ENCODE measurements around the gene APC. TPM values are rescaled to one million over a fixed set of nuclear protein-coding genes. Genes with fewer than 3 reads are reported as not detected.

APC gene
- total and polyA plus RNA-seq, 2 of the 8 experiments (the other 6 are each of a cell fraction or from before 2014, with no cell fraction given), result 6.8 to 41.9 TPM

DNA sequence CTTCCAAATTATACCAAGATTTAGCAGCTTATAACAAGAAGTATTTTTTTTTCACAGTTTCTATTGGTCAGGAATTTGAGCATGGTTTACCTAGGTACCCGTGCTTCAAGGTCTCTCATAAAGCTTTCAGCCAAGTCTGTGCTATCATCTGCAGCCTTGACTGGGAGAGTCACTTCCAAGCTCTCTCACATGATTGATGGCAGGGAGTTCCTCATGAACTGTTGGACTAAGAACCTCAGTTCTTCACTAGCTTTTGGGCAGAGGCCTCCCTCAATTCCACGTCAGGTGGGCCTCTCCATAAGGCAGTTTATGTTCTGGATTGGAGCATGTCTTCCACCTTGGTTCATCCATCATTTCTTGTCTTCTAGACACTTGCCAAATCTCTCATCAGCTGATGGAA is 39.9 kb upstream of the APC start:
- Histone ChIP-seq H4K8ac (ENCODE audit: extremely low read depth, insufficient read depth, low read length) (no peak overlapping the region), H4K20me1 (replicated peaks in 1 of 2; ENCODE audit: control insufficient read depth in 1 of 2, insufficient read depth in 2 of 2, low read length in 2 of 2) (no peaks in the 10 kb centered on the region), H3K18ac (ENCODE audit: extremely low read depth, low read length) (no peak overlapping the region), H3K79me1 (ENCODE audit: low read depth, low read length) (no peaks in the 10 kb centered on the region), H3K36me3 (ENCODE audit: control insufficient read depth in 2 of 4, insufficient read depth in 4 of 4, low read length in 3 of 4) (no peaks in the 10 kb centered on the region), H3K4me1 (replicated peaks in 1 of 4; ENCODE audit: control insufficient read depth in 3 of 4, insufficient read depth in 4 of 4, low read length in 3 of 4) (no peaks in the 10 kb centered on the region), H3K23ac (ENCODE audit: insufficient read length) (no peak overlapping the region), H4K91ac (replicated peaks; ENCODE audit: insufficient read length, low read length) (no peak overlapping the region), H2BK12ac (ENCODE audit: low read depth, low read length) (no peak overlapping the region), H3K14ac (ENCODE audit: insufficient read length) (no peak overlapping the region), H3K27me3 (replicated peaks in 1 of 4; ENCODE audit: control insufficient read depth in 3 of 4, extremely low read depth in 1 of 4, insufficient read depth in 3 of 4, low read length in 3 of 4) (no peaks in the 10 kb centered on the region), H3K56ac (replicated peaks; ENCODE audit: insufficient read length, low read depth, low read length) (no peak overlapping the region), H3K23me2 (ENCODE audit: low read depth, low read length) (no peaks in the 10 kb centered on the region), H2AK5ac (ENCODE audit: low read depth, low read length) (no peak overlapping the region), H2BK15ac (ENCODE audit: low read length) (no peak overlapping the region), H3K27ac (ENCODE audit: low read depth, low read length) (no peak overlapping the region), H3K4me3 (ENCODE audit: extremely low read depth in 1 of 4, insufficient read depth in 2 of 4, low read depth in 3 of 4, low read length in 4 of 4) (no peak overlapping the region), H3K9ac (replicated peaks in 1 of 4; ENCODE audit: extremely low read depth in 1 of 4, low read depth in 3 of 4, low read length in 3 of 4) (no peak overlapping the region), H3K4me2 (ENCODE audit: insufficient read depth in 1 of 2, low read depth in 2 of 2, low read length in 2 of 2) (no peak overlapping the region), H2BK20ac (ENCODE audit: low read length) (no peak overlapping the region), H4K5ac (ENCODE audit: insufficient read length, low read depth, low read length) (no peak overlapping the region), H3K4ac (replicated peaks; ENCODE audit: insufficient read length, low read depth, low read length) (no peak overlapping the region), H3K9me3 (ENCODE audit: insufficient read depth in 2 of 2, low read depth in 1 of 2, low read length in 1 of 2) (no peaks in the 10 kb centered on the region), H2BK5ac (ENCODE audit: low read depth, low read length) (no peak overlapping the region), H2AFZ (ENCODE audit: low read length) (0 out of 2 replicates have a peak overlapping the region, but pooled peaks have one; percentile 43), H3K79me2 (ENCODE audit: control insufficient read depth in 1 of 2, insufficient read depth in 2 of 2, low read length in 2 of 2) (no peaks in the 10 kb centered on the region), H2BK120ac (replicated peaks; ENCODE audit: low read depth, low read length) (no peak overlapping the region)
- 83% methylated on average over 2 of the region's 2 CpGs; no CpG with 5 or more reads in 1 of the 2 experiments for WGBS, 2 experiments (ENCODE audit: extremely low coverage in 1 of 2, insufficient coverage in 1 of 2, insufficient read length in 1 of 2, insufficient replicate concordance in 2 of 2, low coverage in 1 of 2, low lambda C conversion rate in 2 of 2, missing lambda C conversion rate in 1 of 2)
- ChIA-PET CTCF (ENCODE audit: partially characterized antibody) (interaction anchor here (0.7 to 1.7 kb wide), 2 partner anchors 9 to 10 kb away, joined by 3 to 4 read pairs; no protein-coding TSS in a partner anchor), POLR2A (ENCODE audit: partially characterized antibody) (interaction anchor here (0.9 to 1.0 kb wide), 2 partner anchors 9 to 10 kb away, joined by 3 to 7 read pairs; no protein-coding TSS in a partner anchor)
- no peak for TF ChIP-seq CREB1 (IDR thresholded peaks at IDR 0.05)
- TF ChIP-seq, protein P1, sequence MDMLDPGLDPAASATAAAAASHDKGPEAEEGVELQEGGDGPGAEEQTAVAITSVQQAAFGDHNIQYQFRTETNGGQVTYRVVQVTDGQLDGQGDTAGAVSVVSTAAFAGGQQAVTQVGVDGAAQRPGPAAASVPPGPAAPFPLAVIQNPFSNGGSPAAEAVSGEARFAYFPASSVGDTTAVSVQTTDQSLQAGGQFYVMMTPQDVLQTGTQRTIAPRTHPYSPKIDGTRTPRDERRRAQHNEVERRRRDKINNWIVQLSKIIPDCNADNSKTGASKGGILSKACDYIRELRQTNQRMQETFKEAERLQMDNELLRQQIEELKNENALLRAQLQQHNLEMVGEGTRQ (IDR thresholded peaks at IDR 0.05; ENCODE audit: low read length), result no peak
- no peak for TF ChIP-seq RBBP5 (IDR thresholded peaks at IDR 0.05; ENCODE audit: borderline replicate concordance, low read depth, low read length)
- no peak for DNase-seq (ENCODE audit: low read depth in 1 of 2, low spot score in 2 of 2)
- FAIRE-seq, result no peak
